Hematopoietic multipotent progenitor cell treated with erythropoietin and hydrocortisone succinate and interleukin-3 and kit ligand, for 17 days (in vitro differentiated cells): ENCODE measurements around the gene RAB30.
"Not testable (repeated sequence)": the region's sequence is repeated elsewhere in the genome, so short reads cannot be mapped to it uniquely, and the experiment has no call there.

ENCODE experiments used
- DNase-seq: peaks from one replicate; pipeline ENCODE4 v3.0.0-alpha.2; 2015; ENCODE audit warnings: low spot score

The RAB30 gene

DNA sequence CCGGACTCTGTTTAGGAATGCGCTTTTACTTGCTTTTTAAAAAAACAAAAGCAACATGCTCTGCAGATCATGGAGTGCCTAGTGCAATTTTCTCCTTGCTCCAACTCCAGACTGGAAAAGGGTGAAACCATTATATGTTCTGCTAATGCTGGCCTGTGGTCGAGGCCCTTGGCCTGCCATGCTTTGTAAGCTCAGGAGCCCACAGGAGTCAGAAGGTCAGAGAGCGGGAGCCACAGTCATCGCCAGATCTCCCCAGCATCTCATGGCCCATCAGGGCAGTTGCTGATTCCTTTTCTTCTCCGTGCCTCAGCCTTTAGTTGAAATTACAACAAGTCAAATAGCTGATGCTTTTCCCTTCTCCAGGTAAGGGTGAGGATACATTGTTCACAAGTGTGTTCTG is 89.8 kb downstream of the RAB30 start:
- no peak for DNase-seq

DNA sequence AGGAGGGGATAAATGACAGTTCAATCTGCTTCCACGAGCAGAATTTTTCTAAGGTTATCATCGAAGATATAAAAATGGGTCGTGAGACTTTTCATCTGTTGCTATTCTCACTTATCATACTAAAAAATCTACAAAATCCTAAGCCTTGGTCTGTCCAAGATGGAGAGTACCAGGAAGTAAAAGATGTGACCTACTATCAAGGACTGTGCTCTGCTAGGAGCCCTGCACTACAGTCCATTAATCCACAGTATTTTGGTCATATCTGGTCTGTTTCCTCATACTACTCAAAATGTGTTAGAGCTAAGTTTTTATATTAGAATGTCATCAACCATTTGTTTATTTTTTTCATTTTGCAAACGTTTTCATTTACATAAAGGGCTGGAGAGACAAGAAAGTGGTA is 90.8 kb downstream of the RAB30 start:
- no peak for DNase-seq

DNA sequence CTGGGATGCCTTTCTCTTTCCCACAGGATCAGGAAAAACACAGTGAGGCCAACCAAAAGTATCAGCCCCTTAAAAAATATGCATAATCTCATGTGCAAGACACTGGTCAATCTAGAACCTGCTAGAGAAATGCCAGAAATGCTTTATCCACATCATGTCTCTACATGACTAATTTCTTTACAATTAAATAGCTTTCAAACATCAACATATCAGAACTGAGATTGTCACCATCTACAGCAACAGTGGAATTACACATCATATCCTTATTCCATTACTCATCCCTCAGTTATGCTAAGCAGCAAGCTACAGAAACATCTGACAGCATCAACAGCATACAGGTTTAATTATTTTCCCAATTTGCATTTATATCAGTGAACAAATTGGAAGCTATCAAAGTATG is 91.4 kb downstream of the RAB30 start:
- no peak for DNase-seq

DNA sequence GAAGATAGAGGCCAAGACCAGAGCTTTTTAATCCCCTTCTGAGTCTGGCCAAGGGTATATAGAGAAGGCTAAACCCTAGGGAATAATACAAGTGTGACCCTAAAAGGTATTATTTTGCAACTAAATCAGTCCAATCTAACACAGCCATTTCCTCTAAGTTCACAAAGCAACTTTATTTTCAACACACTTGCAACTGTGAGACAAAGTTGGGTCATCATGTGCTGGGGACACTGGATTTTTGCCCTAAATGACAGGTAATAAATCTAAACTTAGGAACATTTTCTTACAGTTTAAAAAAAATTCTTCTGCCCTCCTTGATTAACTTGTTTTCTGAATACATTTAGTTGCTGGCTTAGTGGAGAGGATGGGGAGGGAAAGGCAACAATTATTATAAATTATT is 91.9 kb downstream of the RAB30 start:
- DNase-seq = no peak

DNA sequence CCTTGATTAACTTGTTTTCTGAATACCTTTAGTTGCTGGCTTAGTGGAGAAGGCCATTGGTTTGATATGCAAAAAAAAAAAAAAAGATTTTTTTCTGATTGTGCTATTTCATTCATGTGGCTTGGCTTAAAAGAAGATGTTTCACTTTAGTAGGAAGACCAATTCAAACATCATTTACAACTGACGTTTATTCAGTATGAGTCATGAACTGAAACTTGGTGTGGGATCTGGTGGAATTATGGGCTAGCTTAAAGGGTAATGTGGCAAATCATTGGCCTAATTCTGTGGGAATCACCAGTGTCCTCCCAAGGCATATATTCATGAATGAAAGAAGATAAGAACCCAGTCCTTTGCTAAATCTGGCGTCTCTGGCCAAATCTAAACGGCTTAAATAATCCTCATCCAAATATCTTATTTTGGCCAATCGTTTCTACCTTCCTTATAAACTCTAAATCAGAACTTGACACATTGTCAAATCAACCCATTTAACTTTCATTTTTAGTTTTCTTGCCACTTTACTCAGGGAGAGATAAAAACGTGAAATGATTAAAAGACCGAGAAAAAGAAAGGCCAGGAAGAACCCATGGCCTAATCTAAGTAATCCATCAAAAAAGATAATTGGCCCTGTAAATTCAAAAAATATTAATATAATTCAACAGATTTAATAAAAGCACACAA is 93.1 kb downstream of the RAB30 start:
- DNase-seq = no peak

DNA sequence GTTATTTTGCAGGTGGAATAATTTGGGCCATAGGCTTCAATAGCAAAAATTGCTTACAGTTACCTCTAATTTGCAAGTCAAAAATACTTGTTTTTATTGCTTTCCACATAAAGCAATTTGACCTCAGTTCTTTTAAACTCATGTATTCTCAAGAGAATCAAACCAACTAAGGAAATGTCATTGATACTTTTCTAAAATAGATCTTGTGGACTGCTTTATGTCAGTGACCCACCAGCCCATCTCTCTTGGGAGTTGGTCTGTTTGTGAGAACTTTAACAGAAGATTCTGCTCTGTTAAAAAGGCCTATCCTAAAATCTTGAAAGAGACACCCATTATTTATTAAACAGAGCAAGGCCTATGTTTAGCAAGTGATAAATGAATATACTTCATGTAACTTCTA is 94.9 kb downstream of the RAB30 start:
- no peak for DNase-seq

DNA sequence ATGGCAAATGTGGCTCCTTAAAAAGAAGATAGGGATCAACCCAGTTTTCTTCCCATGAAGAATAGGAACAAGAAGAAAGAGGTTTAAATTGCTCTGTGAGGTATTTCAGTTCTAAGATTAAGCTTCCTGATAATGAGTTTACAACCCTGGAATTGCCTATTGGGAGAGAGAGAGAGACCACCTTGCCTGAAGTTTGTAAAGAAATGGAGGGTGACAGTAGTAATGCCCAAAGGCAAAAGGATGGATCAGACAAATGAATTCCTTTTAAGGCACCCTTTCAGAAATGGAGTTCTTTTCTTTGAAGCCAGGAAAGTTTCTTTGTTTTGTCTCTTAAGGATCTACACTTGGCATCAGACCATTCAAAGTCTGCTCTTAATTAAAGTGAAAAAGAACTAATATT is 95.8 kb downstream of the RAB30 start:
- no peak for DNase-seq

DNA sequence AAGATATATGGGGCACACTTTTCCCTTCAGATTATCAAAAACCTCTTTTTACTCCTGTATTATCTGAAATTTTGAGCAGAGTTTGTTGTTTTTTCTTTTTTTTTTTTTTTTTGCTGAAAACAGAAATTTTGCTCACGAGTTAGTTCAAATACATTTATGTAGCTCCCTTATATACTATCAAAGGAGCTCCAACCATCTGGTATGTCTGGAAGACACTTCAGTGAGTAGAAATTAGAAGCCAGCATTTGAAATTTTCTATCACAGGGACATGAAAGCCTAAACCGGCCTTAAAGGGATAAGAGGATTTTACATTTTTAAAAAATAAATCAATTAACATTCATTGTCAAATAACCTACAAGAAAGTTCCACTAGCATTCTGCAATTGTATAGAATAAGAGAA is 96.8 kb downstream of the RAB30 start:
- no peak for DNase-seq

DNA sequence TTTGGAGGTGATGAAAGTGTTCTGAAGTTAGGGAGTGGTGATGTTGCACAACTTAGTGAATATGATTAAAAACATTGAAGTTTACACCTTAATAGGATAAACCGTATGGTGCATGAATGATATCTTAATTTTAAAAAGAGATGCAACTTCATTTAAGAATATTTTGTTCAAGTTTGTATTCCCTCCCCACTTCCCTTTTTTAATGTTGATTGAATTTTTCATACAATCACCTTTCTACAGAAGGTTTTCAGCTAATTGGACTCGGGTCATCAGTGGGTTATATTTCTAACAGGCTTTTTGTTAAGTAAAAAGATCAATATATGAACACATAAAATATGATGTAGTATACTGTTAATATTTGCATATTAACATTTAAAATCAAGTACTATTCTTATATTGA is 97.6 kb downstream of the RAB30 start:
- no peak for DNase-seq

DNA sequence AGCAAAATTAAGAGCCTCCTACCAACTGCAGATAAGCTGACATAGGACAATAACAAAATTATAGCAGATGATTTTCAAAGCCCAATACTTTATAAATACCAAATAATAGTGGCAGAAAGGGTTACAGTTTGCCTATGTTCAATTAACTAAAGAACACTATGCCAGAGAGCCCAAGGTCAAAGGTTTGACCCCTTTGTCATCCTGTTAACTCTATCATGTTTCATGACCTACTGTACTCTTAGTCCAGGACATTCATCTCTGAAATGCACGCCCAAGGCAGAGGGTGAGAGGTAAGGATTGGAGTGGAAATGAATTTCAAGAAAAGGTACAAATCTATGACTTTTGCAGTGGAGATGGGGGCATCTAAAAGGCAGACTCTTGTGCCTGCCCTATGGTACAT is 99.6 kb downstream of the RAB30 start:
- DNase-seq = no peak

DNA sequence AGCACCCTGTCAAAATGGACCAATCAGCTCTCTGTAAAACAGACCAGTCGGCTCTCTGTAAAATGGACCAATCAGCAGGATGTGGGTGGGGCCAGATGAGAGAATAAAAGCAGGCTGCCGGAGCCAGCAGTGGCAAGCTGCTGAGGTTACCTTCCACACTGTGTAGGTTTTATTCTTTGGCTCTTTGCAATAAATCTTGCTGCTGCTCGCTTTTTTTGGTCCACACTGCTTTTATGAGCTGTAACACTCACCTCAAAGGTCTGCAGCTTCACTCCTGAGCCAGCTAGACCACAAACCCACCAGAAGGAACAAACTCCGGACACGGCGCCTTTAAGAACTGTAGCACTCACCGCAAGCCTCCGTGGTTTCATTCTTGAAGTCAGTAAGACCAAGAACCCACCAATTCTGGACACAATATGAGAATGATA is 100.2 kb downstream of the RAB30 start:
- DNase-seq = not testable (repeated sequence)

DNA sequence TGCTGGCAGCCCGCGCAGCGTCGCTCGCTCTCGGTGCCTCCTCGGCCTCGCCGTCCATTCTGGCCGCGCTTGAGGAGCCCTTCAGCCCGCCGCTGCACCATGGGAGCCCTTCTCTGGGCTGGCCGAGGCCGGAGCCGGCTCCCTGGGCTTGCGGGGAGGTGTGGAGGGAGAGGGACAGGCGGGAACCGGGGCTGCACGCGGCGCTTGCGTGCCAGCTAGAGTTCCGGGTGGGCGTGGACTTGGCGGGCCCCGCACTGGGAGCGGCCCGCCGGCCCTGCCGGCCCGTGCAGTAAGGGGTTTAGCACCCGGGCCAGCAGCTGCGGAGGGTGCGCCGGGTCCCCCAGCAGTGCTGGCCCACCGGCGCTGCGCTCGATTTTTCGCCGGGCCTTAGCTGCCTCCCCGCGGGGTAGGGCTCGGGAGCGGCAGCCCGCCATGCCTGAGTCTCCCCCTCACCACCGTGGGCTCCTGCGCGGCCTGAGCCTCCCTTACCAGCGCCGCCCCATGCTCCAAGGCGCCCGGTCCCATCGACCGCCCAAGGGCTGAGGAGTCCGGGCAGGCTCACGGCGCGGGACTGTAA is 101.1 kb downstream of the RAB30 start:
- not testable (repeated sequence) for DNase-seq

DNA sequence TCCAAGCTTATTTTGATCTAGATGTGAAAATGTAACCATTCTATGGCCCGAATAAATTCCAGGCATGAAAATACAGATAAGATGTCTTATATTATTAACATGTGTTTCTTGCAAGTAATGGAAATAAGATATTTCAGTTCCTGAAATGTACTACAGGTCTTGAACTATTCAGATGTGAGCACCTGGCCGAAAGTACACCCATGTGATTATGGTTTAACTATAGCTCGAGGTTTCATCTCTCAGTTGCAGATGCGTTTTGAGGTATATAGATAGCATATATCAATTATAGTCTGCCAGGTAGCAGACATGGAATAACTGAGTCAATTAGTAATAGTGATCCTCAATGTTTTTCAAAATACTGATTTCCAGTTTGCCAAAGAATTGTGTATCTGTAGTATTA is 101.9 kb downstream of the RAB30 start:
- no peak for DNase-seq

DNA sequence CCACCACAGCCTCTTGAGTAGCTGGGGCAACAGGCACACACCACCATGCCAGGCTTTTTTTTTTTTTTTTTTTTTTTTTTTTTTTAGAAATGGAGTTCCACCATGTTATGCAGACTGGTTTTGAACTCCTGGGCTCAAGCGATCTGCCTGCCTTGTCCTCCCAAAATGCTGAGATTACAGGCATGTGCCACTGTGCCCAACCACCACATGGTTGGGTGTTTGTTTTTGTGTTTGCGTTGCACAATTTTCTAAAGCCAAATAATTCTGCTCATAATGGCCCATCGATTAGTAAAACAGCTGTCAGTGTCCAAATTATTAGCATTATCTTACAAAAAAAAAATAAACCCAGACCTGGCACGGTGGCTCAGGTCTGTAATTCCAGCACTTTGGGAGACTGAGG is 104.3 kb downstream of the RAB30 start:
- no peak for DNase-seq

DNA sequence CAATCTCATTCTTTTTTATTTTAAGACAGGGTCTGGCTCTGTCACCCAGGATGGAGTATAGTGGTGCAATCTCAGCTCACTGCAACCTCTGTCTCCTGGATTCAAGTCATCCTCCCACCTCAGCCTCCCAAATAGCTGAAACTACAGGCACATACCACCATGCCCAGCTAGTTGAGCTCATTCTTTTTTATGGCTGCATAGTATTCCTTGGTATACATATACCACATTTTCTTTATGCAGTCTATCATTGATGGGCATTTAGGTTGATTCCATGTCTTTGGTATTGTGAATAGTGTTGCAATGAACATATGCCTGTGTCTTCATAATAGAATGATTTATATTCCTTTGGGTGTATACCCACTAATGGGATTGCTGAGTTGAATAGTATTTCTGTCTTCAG is 109.7 kb downstream of the RAB30 start:
- not testable (repeated sequence) for DNase-seq

DNA sequence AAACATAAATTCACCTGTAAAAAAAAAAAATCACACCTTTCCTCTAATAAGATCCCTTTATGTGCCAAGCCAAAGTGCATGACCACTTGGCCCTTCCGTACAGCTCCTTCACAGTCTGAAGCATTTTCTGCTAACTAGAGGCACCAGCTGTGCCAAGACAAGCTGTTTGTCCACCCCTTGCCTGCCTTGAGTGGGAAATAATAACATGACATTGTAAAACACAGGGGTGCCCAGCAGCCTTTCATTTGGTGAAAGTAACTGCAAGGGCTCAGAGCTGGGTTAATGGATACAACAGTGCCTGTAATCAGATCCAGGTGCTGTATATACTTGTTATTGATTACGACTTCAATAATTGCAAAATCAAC is 110.9 kb downstream of the RAB30 start:
- no peak for DNase-seq

DNA sequence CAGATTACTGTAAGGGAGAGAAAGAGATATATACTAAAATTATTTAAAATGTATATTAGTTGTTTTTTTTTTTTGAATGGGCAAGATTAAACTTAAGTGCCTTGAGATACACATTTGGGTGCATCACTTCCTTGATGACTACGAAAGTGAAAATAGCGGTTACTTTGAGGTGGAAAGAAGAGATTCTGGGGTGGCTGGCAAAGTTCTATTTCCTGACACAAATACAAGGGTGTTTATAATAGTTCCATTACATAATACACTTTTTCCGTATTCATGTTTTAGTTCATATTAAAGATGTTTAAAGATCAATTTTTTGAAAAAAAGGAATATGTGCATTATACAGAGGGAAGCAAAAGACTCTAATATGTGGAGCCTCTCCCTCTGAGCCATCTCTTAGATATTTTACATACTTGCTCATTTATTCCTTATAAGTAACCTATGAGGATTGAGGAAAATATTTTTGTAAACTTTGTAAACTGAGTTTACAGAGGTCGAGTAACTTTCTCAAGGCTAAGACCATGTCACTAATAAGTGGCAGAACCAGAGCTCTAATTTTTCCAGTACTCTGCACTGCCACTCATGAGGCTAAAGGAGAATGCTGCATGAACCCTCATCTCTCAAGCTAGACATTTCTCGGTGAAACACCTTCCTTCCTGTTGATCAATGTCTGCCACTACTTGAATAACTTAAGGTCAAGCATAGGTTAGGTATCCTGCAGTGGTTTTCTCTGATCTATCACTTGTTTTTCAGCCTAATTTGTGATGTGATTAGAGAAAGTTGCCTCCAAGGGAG is 111.5 kb downstream of the RAB30 start:
- DNase-seq = no peak

DNA sequence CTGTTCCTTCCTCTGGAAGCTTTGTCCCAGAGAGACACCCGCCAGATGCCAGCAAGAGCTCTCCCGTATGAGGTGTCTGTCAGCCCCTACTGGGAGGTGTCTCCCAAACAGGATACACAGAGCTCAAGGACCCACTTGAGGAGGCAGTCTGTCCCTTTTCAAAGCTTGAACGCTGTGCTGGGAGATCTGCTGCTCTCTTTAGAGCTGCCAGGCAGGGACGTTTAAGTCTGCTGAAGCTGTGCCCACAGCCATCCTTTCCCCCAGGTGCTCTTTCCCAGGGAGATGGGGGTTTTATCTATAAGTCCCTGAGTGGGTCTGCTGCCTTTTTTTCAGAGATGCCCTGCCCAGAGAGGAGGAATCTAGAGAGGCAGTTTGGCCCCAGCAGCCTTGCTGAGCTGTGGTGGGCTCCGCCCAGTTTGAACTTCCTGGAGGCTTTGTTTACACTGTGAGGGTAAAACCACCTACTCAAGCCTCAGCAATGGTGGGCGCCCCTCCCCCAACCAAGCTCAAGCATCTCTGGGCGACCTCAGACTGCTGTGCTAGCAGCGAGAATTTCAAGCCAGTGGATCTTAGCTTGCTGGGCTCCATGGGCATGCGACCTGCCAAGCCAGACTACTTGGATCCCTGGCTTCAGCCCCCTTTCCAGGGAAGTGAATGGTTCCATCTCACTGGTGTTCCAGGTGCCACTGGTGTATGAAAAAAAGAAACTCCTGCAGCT is 115.8 kb downstream of the RAB30 start:
- DNase-seq = not testable (repeated sequence)

DNA sequence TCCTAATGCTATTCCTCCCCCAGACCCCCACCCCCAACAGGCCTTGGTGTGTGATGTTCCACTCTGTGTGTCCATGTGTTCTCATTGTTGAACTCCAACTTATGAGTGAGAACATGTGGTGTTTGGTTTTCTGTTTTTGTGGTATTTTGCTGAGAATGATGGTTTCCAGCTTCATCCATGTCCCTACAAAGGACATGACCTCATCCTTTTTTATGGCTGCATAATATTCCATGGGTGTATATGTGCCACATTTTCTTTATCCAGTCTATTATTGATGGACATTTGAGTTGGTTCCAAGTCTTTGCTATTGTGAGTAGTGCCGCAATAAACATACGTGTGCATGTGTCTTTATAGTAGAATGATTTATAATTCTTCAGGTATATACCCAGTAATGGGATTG is 121.2 kb downstream of the RAB30 start:
- DNase-seq = not testable (repeated sequence)

DNA sequence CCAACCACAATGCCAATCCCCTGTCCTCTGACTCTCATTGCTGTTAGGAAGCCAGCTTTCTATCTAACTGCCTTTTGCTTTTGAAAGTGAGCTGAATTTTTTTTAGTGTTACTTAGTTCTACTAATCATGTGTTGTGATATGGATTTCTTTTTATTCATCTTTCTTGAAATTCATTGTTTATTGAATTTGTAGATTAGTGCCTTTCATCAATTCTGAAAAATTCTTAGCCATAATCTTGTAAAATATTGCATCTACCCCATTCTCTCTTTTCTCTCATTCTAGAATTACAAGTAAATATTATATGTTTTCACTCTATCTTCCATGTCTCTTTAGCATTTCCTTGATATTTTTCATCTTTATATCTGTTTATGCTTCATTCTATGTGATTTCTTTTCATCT is 122.3 kb downstream of the RAB30 start:
- DNase-seq = no peak

DNA sequence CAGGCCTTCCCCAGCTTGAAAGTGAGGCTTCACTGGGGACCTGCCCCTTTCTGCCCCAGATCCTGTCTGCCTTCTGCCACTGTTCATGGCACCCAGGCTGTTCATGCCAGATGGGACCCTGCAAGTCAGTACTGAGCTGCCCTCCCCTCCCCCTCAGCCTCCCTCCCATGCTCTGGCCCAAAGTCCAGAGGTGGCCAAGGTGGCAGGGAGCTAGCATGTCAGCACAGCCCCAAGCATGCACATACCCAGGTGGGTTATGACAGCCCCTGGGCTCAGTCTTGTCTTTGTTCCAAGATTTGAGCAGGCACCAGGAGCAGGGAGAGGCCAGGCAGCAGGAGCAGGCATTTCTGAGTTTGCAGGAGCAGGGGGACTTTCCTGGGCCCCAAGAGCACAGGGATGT is 126.0 kb downstream of the RAB30 start:
- no peak for DNase-seq

DNA sequence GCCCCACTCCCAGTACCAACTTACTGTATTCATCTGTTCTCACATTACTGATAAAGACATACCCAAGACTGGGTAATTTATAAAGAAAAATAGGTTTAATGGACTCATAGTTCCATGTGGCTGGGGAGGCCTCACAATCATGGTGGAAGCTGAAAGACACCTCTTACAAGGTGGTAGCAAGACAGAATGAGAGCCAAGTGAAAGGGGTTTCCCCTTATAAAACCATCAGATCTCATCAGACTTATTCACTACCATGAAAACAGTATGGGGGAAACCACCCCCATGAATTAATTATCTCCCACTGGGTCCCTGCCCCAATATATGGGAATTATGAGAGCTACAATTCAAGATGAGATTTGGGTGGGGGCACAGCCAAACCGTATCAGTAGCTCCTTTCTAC is 126.7 kb downstream of the RAB30 start:
- not testable (repeated sequence) for DNase-seq

DNA sequence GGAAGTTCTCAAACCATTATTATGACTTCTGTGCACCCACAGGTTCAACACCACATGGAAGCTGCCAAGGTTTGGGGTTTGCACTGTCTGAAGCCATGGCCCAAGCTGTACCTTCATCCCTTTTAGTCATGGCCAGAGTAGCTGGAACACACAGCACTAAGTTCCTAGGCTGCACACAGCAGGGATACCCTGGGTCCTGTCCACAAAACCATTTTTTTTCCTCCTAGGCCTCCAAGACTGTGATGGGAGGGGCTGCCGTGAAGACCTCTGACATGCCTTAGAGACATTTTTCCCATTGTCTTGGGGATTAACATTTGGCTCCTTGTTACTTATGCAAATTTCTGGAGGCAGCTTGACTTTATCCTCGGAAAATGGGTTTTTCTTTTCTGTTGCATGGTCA is 127.5 kb downstream of the RAB30 start:
- no peak for DNase-seq
